ENCODE measurements around the gene CLP1.
A peak's percentile ranks its signal among the peaks of the same experiment; 100 is the strongest.
"Not testable (repeated sequence)": the region's sequence is repeated elsewhere in the genome, so short reads cannot be mapped to it uniquely, and the experiment has no call there.

The CLP1 gene

DNA sequence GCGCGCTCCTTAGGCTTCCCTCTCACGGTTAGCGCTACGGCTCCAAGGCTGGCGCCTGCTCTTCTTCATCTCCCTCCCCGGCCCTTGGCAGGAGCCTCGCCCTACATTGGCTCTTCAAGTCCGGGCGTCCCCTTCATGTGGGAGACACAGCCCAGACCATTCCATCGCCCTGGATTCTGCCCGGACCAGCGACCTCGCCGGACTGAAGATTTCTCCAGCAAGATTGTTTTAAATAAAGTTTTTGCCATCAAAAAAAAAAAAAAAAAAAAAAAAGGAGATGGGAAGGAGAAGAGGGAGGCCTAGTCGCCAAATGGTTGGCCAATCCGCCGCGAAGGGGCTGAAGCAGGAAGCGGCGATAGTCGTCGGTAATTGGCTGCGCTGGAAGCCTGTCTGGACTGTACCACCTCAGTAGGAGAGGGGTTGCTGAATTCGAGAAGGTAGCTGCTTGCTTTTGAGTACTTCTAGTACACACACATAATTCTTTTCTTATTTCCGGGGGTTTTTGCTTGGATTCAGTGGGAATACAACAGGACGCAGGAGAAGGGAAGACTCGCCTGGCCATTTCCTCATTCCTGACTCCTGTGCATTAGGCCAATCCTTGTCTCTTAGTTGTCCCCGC, 9.7 kb downstream of the CLP1 start:
- peak; percentile 88 to 100 (median 96) for DNase-seq

- DNase-seq = peak in 5 of 6 experiments; percentile 94 to 100 (median 99)
Observed at GRCh38 chr11:57667736-57668433, 10.3 kb downstream of the CLP1 start, which contains the start of gene ZDHHC5. Gene ZDHHC5, plus strand, starts transcription at chr11:57668114. Its CDS starts 4,977 bp downstream, at chr11:57673091.

- peak in 4 of 6 experiments; percentile 16 to 74 (median 44) for DNase-seq
Observed at GRCh38 chr11:57668434-57668782, 10.8 kb downstream of the CLP1 start.

DNA sequence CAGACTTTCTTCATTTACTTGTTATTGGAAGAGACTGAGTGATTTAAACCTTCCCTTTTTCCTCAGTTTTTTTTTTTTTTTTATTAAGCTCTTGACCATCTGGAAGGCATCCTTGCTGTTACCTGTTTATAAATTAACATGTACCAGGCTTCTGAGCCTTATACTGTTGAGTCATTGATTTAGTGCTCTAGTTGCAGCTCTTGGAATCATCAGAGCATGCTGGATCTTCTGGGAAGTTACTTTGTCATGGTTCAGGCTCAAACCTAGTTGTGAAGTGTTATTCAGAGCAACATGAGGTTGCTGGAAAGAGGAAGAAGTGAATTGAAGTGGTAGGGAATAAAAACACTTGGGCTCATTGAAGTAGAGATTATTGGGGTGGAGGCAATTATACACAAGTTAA, 16.7 kb downstream of the CLP1 start:
- no peak for DNase-seq

- no peak for DNase-seq
Observed at GRCh38 chr11:57675176-57675941, 17.8 kb downstream of the CLP1 start.

- no peak for DNase-seq
Observed at GRCh38 chr11:57679396-57679795, 21.8 kb downstream of the CLP1 start.

DNA sequence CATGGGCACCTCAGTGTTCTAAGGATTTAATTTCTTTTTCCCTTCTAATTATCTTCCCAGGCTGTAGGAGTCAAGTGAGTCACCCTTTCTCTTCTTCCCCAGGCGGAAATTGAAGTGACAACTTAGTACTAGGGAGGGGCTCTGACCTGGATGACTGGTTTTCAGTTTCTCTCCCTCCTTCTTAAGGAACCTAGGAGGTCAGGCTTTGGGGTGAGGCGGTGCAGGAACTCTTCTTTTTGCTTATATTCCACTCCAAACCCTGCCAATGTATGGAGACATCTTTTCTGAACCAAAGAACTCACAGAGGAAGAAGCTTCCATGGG, 23.0 kb downstream of the CLP1 start:
- no peak for DNase-seq

- DNase-seq = no peak
Observed at GRCh38 chr11:57681168-57681567, 23.6 kb downstream of the CLP1 start.

DNA sequence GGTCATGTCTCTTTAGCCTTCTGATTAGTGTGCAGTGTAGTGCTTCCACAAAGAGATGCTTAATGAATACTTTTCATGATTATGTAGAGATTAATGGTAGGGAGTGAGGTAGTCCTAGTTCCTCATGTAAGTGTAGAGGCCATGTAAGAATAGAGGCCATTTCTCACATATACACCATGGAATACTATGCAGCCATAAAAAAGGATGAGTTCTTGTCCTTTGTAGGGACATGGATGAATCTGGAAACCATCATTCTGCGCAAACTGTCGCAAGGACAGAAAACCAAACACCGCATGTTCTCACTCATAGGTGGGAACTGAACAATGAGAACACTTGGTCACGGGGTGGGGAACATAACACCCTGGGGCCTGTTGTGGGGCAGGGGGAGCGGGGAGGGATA, 32.9 kb downstream of the CLP1 start:
- DNase-seq = not testable (repeated sequence)

- no peak for DNase-seq
Observed at GRCh38 chr11:57698843-57699365, 41.3 kb downstream of the CLP1 start.

GRCh38 chr11:57699813-57700212, 42.3 kb downstream of the CLP1 start:
- DNase-seq = no peak

DNA sequence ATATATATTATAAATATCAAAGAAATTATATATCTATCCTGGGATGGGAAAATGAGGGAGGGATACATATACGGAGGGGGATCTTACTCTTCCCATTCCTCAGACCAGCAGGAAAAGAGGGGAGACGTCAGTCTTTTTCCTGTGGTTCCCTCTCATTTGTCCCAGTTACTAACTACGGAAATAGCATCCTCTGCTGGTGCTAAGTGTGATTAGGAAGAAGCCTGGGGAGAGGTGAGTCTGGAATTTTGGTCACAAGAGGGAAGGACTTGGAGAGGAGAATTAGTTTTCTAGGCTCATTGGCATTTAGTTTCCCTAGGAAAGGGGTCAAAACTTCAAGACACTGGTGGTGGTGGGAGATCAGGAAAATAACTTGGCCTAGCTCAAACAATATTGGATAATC, 42.9 kb downstream of the CLP1 start:
- DNase-seq = no peak

GRCh38 chr11:57703341-57703740, 45.8 kb downstream of the CLP1 start:
- no peak for DNase-seq

- DNase-seq = no peak
Observed at GRCh38 chr11:57704932-57705331, 47.4 kb downstream of the CLP1 start.

GRCh38 chr11:57705432-57705831, 47.9 kb downstream of the CLP1 start:
- DNase-seq = not testable (repeated sequence)

- no peak for DNase-seq
Observed at GRCh38 chr11:57709802-57710367, 52.3 kb downstream of the CLP1 start.
